HepG2 (cell line): ENCODE results near the gene ALK. TPM values are rescaled to one million over a fixed set of nuclear protein-coding genes. Genes with fewer than 3 reads are reported as not detected.

ENCODE experiments used
- ATAC-seq: fragments of 200-7000 bp; cut with Tn5 transposase; 3 replicates; pipeline ENCODE4 v1.9.1; 2020; ENCODE audit warnings: mild to moderate bottlenecking, moderate library complexity
- BruUV-seq: library from RNA; stranded (reverse); fragments of 400-500 nt; replicated peaks from 2 replicates; lab custom pipeline; 2021; lab: Mats Ljungman, UMichigan
- CTCF ChIA-PET: fragments of 300-600 bp; formaldehyde crosslinking; extraction: SDS; loops from one replicate; lab custom pipeline; 2021; ENCODE audit warnings: low total read pairs, inconsistent platforms, low intra/inter-chr PET ratio; lab: Yijun Ruan, JAX
- POLR2A ChIA-PET: fragments of 350-600 bp; sonication (Branson Sonifier 250); formaldehyde crosslinking; loops from one replicate; lab custom pipeline; 2020; ENCODE audit warnings: antibody characterized with exemption, inconsistent platforms; lab: Yijun Ruan, JAX
- DNase-seq: peaks from one replicate; pipeline ENCODE4 v3.0.0-alpha.2; 2015; ENCODE audit warnings: low spot score
- FAIRE-seq: peaks from 3 replicates; lab custom pipeline; 2011; peaks lifted over from hg19 to GRCh38; lab: Jason Lieb, UNC
- H2AFZ ChIP-seq: one replicate; pipeline ENCODE4 v1.6.1; 2011; ENCODE audit warnings: low read length, inconsistent platforms
- H3K27ac ChIP-seq: fragments of 300-600 bp; 3 replicates; pipeline ENCODE4 v1.8.0; 2011; ENCODE audit warnings: mixed run types, mild to moderate bottlenecking, mixed read lengths, low read length, inconsistent platforms; ENCODE audit not compliant: insufficient read depth; ENCODE audit errors: extremely low read length
- H3K27me3 ChIP-seq, 2 experiments: fragments of 200-600 bp in 1 of 2; 2 replicates in 1 of 2; 3 replicates in 1 of 2; pipeline versions ENCODE4 v1.6.0 to v1.8.0; 2011; ENCODE audit warnings: low read length in 2 of 2, mild to moderate bottlenecking in 2 of 2, moderate library complexity in 2 of 2, inconsistent platforms in 1 of 2; ENCODE audit not compliant: insufficient read depth in 2 of 2, control insufficient read depth in 1 of 2
- H3K36me3 ChIP-seq, 2 experiments: fragments of 200-600 bp in 1 of 2; replicated peaks in 1 of 2; 2 replicates in 1 of 2; 3 replicates in 1 of 2; pipeline versions ENCODE4 v1.5.1 to v1.8.0; 2011; ENCODE audit warnings: low read length in 2 of 2, inconsistent platforms in 1 of 2; ENCODE audit not compliant: insufficient read depth in 2 of 2, control insufficient read depth in 1 of 2
- H3K4me1 ChIP-seq: 2 replicates; pipeline ENCODE4 v1.5.1; 2012; ENCODE audit warnings: low read length, inconsistent platforms; ENCODE audit not compliant: insufficient read depth
- H3K4me2 ChIP-seq: 2 replicates; pipeline ENCODE4 v1.6.0; 2011; ENCODE audit warnings: low read depth, low read length, inconsistent platforms
- H3K4me3 ChIP-seq, 3 experiments: fragments of 200-600 bp in 1 of 3; sonication (generic), shearing (Covaris generic) in 1 of 3; replicated peaks in 1 of 3; 2 replicates each; pipeline ENCODE4 v1.5.1; 2011 to 2016; ENCODE audit warnings: low read length in 3 of 3, inconsistent platforms in 2 of 3, low read depth in 2 of 3, mild to moderate bottlenecking in 2 of 3, control low read depth in 1 of 3, mixed read lengths in 1 of 3; ENCODE audit not compliant: insufficient read depth in 1 of 3
- H3K79me2 ChIP-seq: one replicate; pipeline ENCODE4 v1.6.1; 2011; ENCODE audit warnings: low read length, inconsistent platforms; ENCODE audit not compliant: insufficient read depth
- H3K9ac ChIP-seq: 2 replicates; pipeline ENCODE4 v1.6.0; 2011; ENCODE audit warnings: mild to moderate bottlenecking, low read depth, low read length, inconsistent platforms; ENCODE audit not compliant: insufficient read depth
- H3K9me3 ChIP-seq: 2 replicates; pipeline ENCODE4 v1.5.1; 2012; ENCODE audit warnings: mild to moderate bottlenecking, low read length
- H4K20me1 ChIP-seq: 2 replicates; pipeline ENCODE4 v1.6.0; 2011; ENCODE audit warnings: inconsistent platforms, mild to moderate bottlenecking, low read length, moderate library complexity; ENCODE audit not compliant: insufficient read depth
- EP300 ChIP-seq, 3 experiments: sonication (generic) in 1 of 3; formaldehyde crosslinking in 1 of 3; IDR thresholded peaks; 2 replicates each; pipeline versions ENCODE4 v1.5.1 to v1.6.1; 2011 to 2020; ENCODE audit warnings: low read depth in 2 of 3, low read length in 2 of 3, borderline replicate concordance in 1 of 3, improper control_type of control experiment in 1 of 3, mild to moderate bottlenecking in 1 of 3, missing genetic modification reagents in 1 of 3, moderate library complexity in 1 of 3
- MED8 ChIP-seq: sonication (generic); formaldehyde crosslinking; IDR thresholded peaks from 2 replicates; pipeline ENCODE4 v1.8.1; 2023; ENCODE audit warnings: mild to moderate bottlenecking, missing genetic modification reagents; ENCODE audit not compliant: insufficient replicate concordance
- POGZ ChIP-seq: sonication (generic); formaldehyde crosslinking; IDR thresholded peaks from 2 replicates; pipeline ENCODE4 v1.4.0; 2020; ENCODE audit warnings: mild to moderate bottlenecking, missing genetic modification reagents
- SOX6 ChIP-seq, 2 experiments: fragments of 450-650 bp in 1 of 2; sonication (generic) in 1 of 2; formaldehyde crosslinking in 1 of 2; IDR thresholded peaks; 2 replicates each; pipeline versions ENCODE4 v1.4.0 to v1.6.1; 2017 to 2020; ENCODE audit warnings: antibody characterized with exemption in 1 of 2, mild to moderate bottlenecking in 1 of 2, missing genetic modification reagents in 1 of 2
- THYN1 ChIP-seq: sonication (generic); formaldehyde crosslinking; IDR thresholded peaks from 2 replicates; pipeline ENCODE4 v1.8.1; 2023; ENCODE audit warnings: low read depth, mild to moderate bottlenecking, moderate library complexity, missing genetic modification reagents, borderline replicate concordance
- ZFP36 ChIP-seq: fragments of 150-350 bp; IDR thresholded peaks from 2 replicates; pipeline ENCODE4 v1.6.1; 2018; ENCODE audit warnings: borderline replicate concordance, low read length, low read depth; ENCODE audit not compliant: partially characterized antibody
- ZNF615 ChIP-seq: sonication (generic); formaldehyde crosslinking; IDR thresholded peaks from 2 replicates; pipeline ENCODE4 v1.5.0; 2020; ENCODE audit warnings: mild to moderate bottlenecking, missing genetic modification reagents, borderline replicate concordance
- ZNF652 ChIP-seq: IDR thresholded peaks from 2 replicates; pipeline ENCODE4 v1.6.1; 2016; ENCODE audit warnings: low read depth, borderline replicate concordance
- ZNF891 ChIP-seq: sonication (generic); formaldehyde crosslinking; IDR thresholded peaks from 2 replicates; pipeline ENCODE4 v1.5.0; 2020; ENCODE audit warnings: mild to moderate bottlenecking, missing genetic modification reagents
- ZXDC ChIP-seq: sonication (generic); formaldehyde crosslinking; IDR thresholded peaks from 2 replicates; pipeline ENCODE4 v1.5.0; 2020; ENCODE audit warnings: mild to moderate bottlenecking, missing genetic modification reagents
- WGBS: methylation state at CpG from one replicate; pipeline ENCODE4 v1.1.6; 2017; ENCODE audit warnings: low lambda C conversion rate; 5-methylcytosine and 5-hydroxymethylcytosine counted together
- in situ Hi-C: cut with HindIII; loops from 2 replicates; pipeline ENCODE4 v1.10.0; 2017; ENCODE audit warnings: low pct_unique_long_range_greater_than_20kb; ENCODE audit not compliant: extremely low pct_ligation_motif_present
- intact Hi-C: fragments of 100-400 bp; cut with micrococcal nuclease; formaldehyde crosslinking; loops from one replicate; pipeline ENCODE4 v1.10.0; 2022; ENCODE audit not compliant: unreplicated experiment
- polyA plus RNA-seq, 8 experiments: library from polyadenylated mRNA; depleted of rRNA in 3 of 8; stranded (reverse) in 7 of 8; unstranded in 1 of 8; fragments of >200 nt; fragmentation: Illumina TruSeq in 4 of 8; extraction: Trizol in 4 of 8; gene quantifications; 2 replicates each; pipeline versions ENCODE4 v1.2.1 to v1.2.3, GENCODE V29; 2011 to 2016; ENCODE audit warnings: low read depth in 4 of 8, missing spikeins in 1 of 8, mixed read lengths in 1 of 8; ENCODE audit not compliant: insufficient read depth in 1 of 8
- total RNA-seq, 5 experiments: library from RNA; depleted of rRNA; stranded (reverse); fragments of >200 nt; fragmentation: Illumina TruSeq; extraction: Trizol; gene quantifications; 2 replicates each; pipeline ENCODE4 v1.2.3, GENCODE V29; 2016; ENCODE audit warnings: low read depth in 1 of 5

Gene ALK
- total and polyA plus RNA-seq, 2 of the 13 experiments (the other 11 are each of a cell fraction or from before 2014, with no cell fraction given): not detected

GRCh38 chr2:29193681-29194080 is 727.7 kb downstream of the ALK start:
- no peaks in the 10 kb centered on the region for H3K9me3 ChIP-seq
- no peak overlapping the region for H2AFZ ChIP-seq
- WGBS: 77% methylated on average over 7 of the region's 7 CpGs
- in situ Hi-C loops: loop anchor here (5.0 kb wide), 1 partner anchor 236 kb away; no protein-coding TSS in a partner anchor
- no peak overlapping the region for H3K4me3 ChIP-seq
- FAIRE-seq (no peak), DNase-seq (no peak), ATAC-seq (no peak)
- no peaks in the 10 kb centered on the region for H3K36me3 ChIP-seq
- H3K27ac ChIP-seq: no peak overlapping the region
- no peaks in the 10 kb centered on the region for H3K4me1 ChIP-seq
- H3K4me2 ChIP-seq: no peak overlapping the region
- no peak overlapping the region for H3K9ac ChIP-seq
- intact Hi-C loops: no loop called here
- TF ChIP-seq THYN1 (CRISPR knock-in tag) (no peak), ZFP36 (no peak), MED8 (CRISPR knock-in tag) (no peak), ZNF652 (no peak), SOX6 (IDR thresholded peaks at IDR 0.05) (no peak), SOX6 (CRISPR knock-in tag; IDR thresholded peaks at IDR 0.05) (no peak), POGZ (no peak), ZXDC (CRISPR knock-in tag) (no peak), ZNF891 (CRISPR knock-in tag) (no peak), ZNF615 (CRISPR knock-in tag) (no peak), EP300 (IDR thresholded peaks at IDR 0.05; ENCODE audit: low read depth in 2 of 2, low read length in 2 of 2) (no peak), EP300 (CRISPR knock-in tag; IDR thresholded peaks at IDR 0.05; ENCODE audit: borderline replicate concordance) (no peak)
- H4K20me1 ChIP-seq: no peaks in the 10 kb centered on the region
- peaks cover 0 to 19% of the 10 kb centered on the region in 2 experiments; a peak in 3 of 5 replicates for H3K27me3 ChIP-seq
- no TSS peak for BruUV-seq
- no peaks in the 10 kb centered on the region for H3K79me2 ChIP-seq
- POLR2A ChIA-PET: interaction anchor here (0.7 kb wide), 1 partner anchor 655 kb away, joined by 3 read pairs; no protein-coding TSS in a partner anchor
- CTCF ChIA-PET: no interaction called here
